Inferior parietal cortex (tissue), 1 donor: Measurements from ENCODE around the gene MYO18A.
"Not testable (repeated sequence)": the region's sequence is repeated elsewhere in the genome, so short reads cannot be mapped to it uniquely, and the experiment has no call there.

Source experiments
- DNase-seq: peaks from one replicate; pipeline ENCODE4 v3.0.0-alpha.2; 2016; ENCODE audit errors: extremely low spot score

Gene MYO18A

GRCh38 chr17:29149431-29150064 is 30.6 kb downstream of the MYO18A start:
- DNase-seq: no peak

- DNase-seq: peak; percentile 89
Measured at GRCh38 chr17:29148790-29149430, 31.3 kb downstream of the MYO18A start.

- DNase-seq: no peak
Measured at GRCh38 chr17:29148257-29148789, 31.9 kb downstream of the MYO18A start.

GRCh38 chr17:29147682-29148081 is 32.5 kb downstream of the MYO18A start:
- DNase-seq: no peak

- not testable (repeated sequence) for DNase-seq
Measured at GRCh38 chr17:29147228-29147627, 33.0 kb downstream of the MYO18A start.

GRCh38 chr17:29146369-29146972 is 33.7 kb downstream of the MYO18A start:
- no peak for DNase-seq

- peak; percentile 68 for DNase-seq
Measured at GRCh38 chr17:29145289-29146073, 34.7 kb downstream of the MYO18A start.

GRCh38 chr17:29143894-29144293 is 36.3 kb downstream of the MYO18A start:
- no peak for DNase-seq

GRCh38 chr17:29141514-29141876 is 38.7 kb downstream of the MYO18A start:
- no peak for DNase-seq

- no peak for DNase-seq
Measured at GRCh38 chr17:29140631-29141513, 39.3 kb downstream of the MYO18A start.

GRCh38 chr17:29140051-29140621 is 40.1 kb downstream of the MYO18A start:
- DNase-seq: no peak

- no peak for DNase-seq
Measured at GRCh38 chr17:29138971-29139691, 41.1 kb downstream of the MYO18A start.

GRCh38 chr17:29138184-29138955 is 41.8 kb downstream of the MYO18A start:
- DNase-seq: no peak

- no peak for DNase-seq
Measured at GRCh38 chr17:29136998-29137730, 43.0 kb downstream of the MYO18A start.

- DNase-seq: no peak
Measured at GRCh38 chr17:29135464-29135863, 44.7 kb downstream of the MYO18A start.

GRCh38 chr17:29133121-29133713 is 47.0 kb downstream of the MYO18A start:
- DNase-seq: no peak

- DNase-seq: no peak
Measured at GRCh38 chr17:29131814-29132682, 48.1 kb downstream of the MYO18A start.
